ENCODE data around the gene ERAS. TPM values are rescaled to one million over a fixed set of nuclear protein-coding genes. Genes with fewer than 3 reads are reported as not detected.
"Not testable (repeated sequence)": the region's sequence is repeated elsewhere in the genome, so short reads cannot be mapped to it uniquely, and the experiment has no call there.

The ERAS gene
- total RNA-seq, 3 donors from 2014 or later, result 0.38 TPM; not detected in 2

- no peak for TF ChIP-seq CTCF (IDR thresholded peaks at IDR 0.05)
- DNase-seq, result no peak
- no peaks in the 10 kb centered on the region for H3K9me3 ChIP-seq
- intact Hi-C loops (cut with DNase I, micrococcal nuclease), result no loop called here
- no peak overlapping the region for H3K4me3 ChIP-seq
- no peaks in the 10 kb centered on the region for H3K36me3 ChIP-seq (ENCODE audit: low read depth)
- peak; percentile 11 for ATAC-seq
- H3K4me1 ChIP-seq (ENCODE audit: low read depth), result no peaks in the 10 kb centered on the region
Measured at GRCh38 chrX:48818866-48819265, 7.4 kb upstream of the ERAS start.

- not testable (repeated sequence) for ATAC-seq
Measured at GRCh38 chrX:48819394-48819793, 6.9 kb upstream of the ERAS start.

GRCh38 chrX:48823053-48823452 is 3.3 kb upstream of the ERAS start:
- no peaks in the 10 kb centered on the region for H3K36me3 ChIP-seq (ENCODE audit: low read depth)
- H3K9me3 ChIP-seq, result no peaks in the 10 kb centered on the region
- DNase-seq (no peak), ATAC-seq (no peak)
- H3K4me1 ChIP-seq (ENCODE audit: low read depth), result no peaks in the 10 kb centered on the region
- no peak for TF ChIP-seq CTCF (IDR thresholded peaks at IDR 0.05)
- intact Hi-C loops (cut with DNase I, micrococcal nuclease), result no loop called here
- no peak overlapping the region for H3K4me3 ChIP-seq

More at GRCh38 chrX:48819394-48819793, 6.9 kb upstream of the ERAS start:
- H3K36me3 ChIP-seq (ENCODE audit: low read depth); intact Hi-C loops (cut with DNase I, micrococcal nuclease); H3K9me3 ChIP-seq; DNase-seq; H3K4me1 ChIP-seq (ENCODE audit: low read depth); H3K4me3 ChIP-seq: not testable (repeated sequence)

- TF ChIP-seq CTCF (IDR thresholded peaks at IDR 0.05), result no peak
- no peaks in the 10 kb centered on the region for H3K36me3 ChIP-seq (ENCODE audit: low read depth)
- intact Hi-C loops (cut with DNase I, micrococcal nuclease), result no loop called here
- H3K4me3 ChIP-seq, result no peak overlapping the region
- DNase-seq (no peak), ATAC-seq (no peak)
- no peaks in the 10 kb centered on the region for H3K9me3 ChIP-seq
- no peaks in the 10 kb centered on the region for H3K4me1 ChIP-seq (ENCODE audit: low read depth)
Measured at GRCh38 chrX:48824066-48824465, 2.2 kb upstream of the ERAS start.

GRCh38 chrX:48826876-48827653 is 752 bp downstream of the ERAS start:
- no peaks in the 10 kb centered on the region for H3K4me1 ChIP-seq (ENCODE audit: low read depth)
- no peak for TF ChIP-seq CTCF (IDR thresholded peaks at IDR 0.05)

GRCh38 chrX:48827654-48827968 is 1.3 kb downstream of the ERAS start:
- Histone ChIP-seq H3K36me3 (ENCODE audit: low read depth) (no peaks in the 10 kb centered on the region), H3K4me1 (ENCODE audit: low read depth) (no peaks in the 10 kb centered on the region), H3K9me3 (no peaks in the 10 kb centered on the region), H3K4me3 (no peak overlapping the region)
- no peak for ATAC-seq
- DNase-seq, result no peak
- intact Hi-C loops (cut with DNase I, micrococcal nuclease), result no loop called here
- no peak for TF ChIP-seq CTCF (IDR thresholded peaks at IDR 0.05)

More at GRCh38 chrX:48826876-48827653, 752 bp downstream of the ERAS start:
- DNase-seq (no peak), ATAC-seq (no peak)
- intact Hi-C loops (cut with DNase I, micrococcal nuclease), result no loop called here
- Histone ChIP-seq H3K9me3 (no peaks in the 10 kb centered on the region), H3K4me3 (no peak overlapping the region), H3K36me3 (ENCODE audit: low read depth) (no peaks in the 10 kb centered on the region)

Measured in mucosa of descending colon (tissue), 3 donors.